K562 (cell line): ENCODE measurements around the gene CCDC88C. TPM values are rescaled to one million over a fixed set of nuclear protein-coding genes. Genes with fewer than 3 reads are reported as not detected.

Source experiments
- ATAC-seq: fragments of 200-7000 bp; cut with Tn5 transposase; 3 replicates; pipeline ENCODE4 v1.9.1; 2020; ENCODE audit warnings: moderate library complexity
- BruUV-seq: library from RNA; stranded (reverse); fragments of 400-500 nt; replicated peaks from 2 replicates; lab custom pipeline; 2021; lab: Mats Ljungman, UMichigan
- CTCF ChIA-PET: fragments of 300-600 bp; formaldehyde crosslinking; extraction: SDS; loops from one replicate; lab custom pipeline; 2021; ENCODE audit warnings: low intra/inter-chr PET ratio; lab: Yijun Ruan, JAX
- POLR2A ChIA-PET: fragments of 300-600, 350-650 bp; sonication (Branson Sonifier 250); formaldehyde crosslinking; extraction: SDS; loops from one replicate; lab custom pipeline; 2021; ENCODE audit warnings: antibody characterized with exemption, inconsistent platforms; lab: Yijun Ruan, JAX
- DNase-seq, 4 experiments: peaks; one replicate each; pipeline versions ENCODE4 v3.0.0 to v3.0.0-alpha.2; 2011 to 2018; ENCODE audit warnings: low spot score in 3 of 4, mixed read lengths in 3 of 4; ENCODE audit errors: extremely low read depth in 1 of 4
- FAIRE-seq: peaks from 2 replicates; lab custom pipeline; 2011; peaks lifted over from hg19 to GRCh38; lab: Jason Lieb, UNC
- H2AFZ ChIP-seq: 2 replicates; pipeline ENCODE4 v1.6.0; 2011; ENCODE audit warnings: low read depth, low read length, control low read depth, inconsistent platforms
- H3K27ac ChIP-seq: fragments of 200-600 bp; 3 replicates; pipeline ENCODE4 v1.8.0; 2011; ENCODE audit warnings: low read depth, mild to moderate bottlenecking, control low read depth, inconsistent platforms, low read length, moderate library complexity, mixed read lengths; ENCODE audit errors: extremely low read depth
- H3K27me3 ChIP-seq, 2 experiments: fragments of 300-600 bp in 1 of 2; 2 replicates in 1 of 2; 3 replicates in 1 of 2; pipeline versions ENCODE4 v1.6.0 to v1.8.0; 2011; ENCODE audit warnings: inconsistent platforms in 2 of 2, low read length in 2 of 2, mild to moderate bottlenecking in 1 of 2, mixed read lengths in 1 of 2, moderate library complexity in 1 of 2; ENCODE audit not compliant: control insufficient read depth in 2 of 2, insufficient read depth in 2 of 2
- H3K36me3 ChIP-seq: fragments of 300-600 bp; 3 replicates; pipeline ENCODE4 v1.8.0; 2011; ENCODE audit warnings: mild to moderate bottlenecking, low read length, inconsistent platforms; ENCODE audit not compliant: control insufficient read depth, insufficient read depth
- H3K4me1 ChIP-seq, 2 experiments: fragments of 200-600 bp in 1 of 2; replicated peaks in 1 of 2; 2 replicates in 1 of 2; 3 replicates in 1 of 2; pipeline versions ENCODE4 v1.5.1 to v1.8.0; 2011; ENCODE audit warnings: inconsistent platforms in 2 of 2, low read length in 2 of 2, mild to moderate bottlenecking in 1 of 2, mixed read lengths in 1 of 2, moderate library complexity in 1 of 2; ENCODE audit not compliant: control insufficient read depth in 2 of 2, insufficient read depth in 2 of 2
- H3K4me2 ChIP-seq: 2 replicates; pipeline ENCODE4 v1.6.1; 2011; ENCODE audit warnings: low read length, control low read depth, inconsistent platforms, mixed read lengths; ENCODE audit not compliant: insufficient read depth
- H3K4me3 ChIP-seq: fragments of 200-600 bp; sonication (generic), shearing (Covaris generic); 2 replicates; pipeline ENCODE4 v1.5.1; 2016; ENCODE audit warnings: control low read depth, inconsistent platforms
- H3K79me2 ChIP-seq: fragments of 200-600 bp; 3 replicates; pipeline ENCODE4 v1.8.0; 2011; ENCODE audit warnings: low read length, inconsistent platforms; ENCODE audit not compliant: control insufficient read depth, insufficient read depth
- H3K9ac ChIP-seq, 2 experiments: 2 replicates each; pipeline versions ENCODE4 v1.6.0 to v1.6.1; 2011; ENCODE audit warnings: low read depth in 2 of 2, low read length in 2 of 2, control low read depth in 1 of 2, inconsistent platforms in 1 of 2, mild to moderate bottlenecking in 1 of 2, mixed read lengths in 1 of 2; ENCODE audit not compliant: insufficient read depth in 1 of 2
- H3K9me1 ChIP-seq: one replicate; pipeline ENCODE4 v1.6.0; 2011; ENCODE audit warnings: inconsistent platforms, mild to moderate bottlenecking, low read length, moderate library complexity; ENCODE audit not compliant: control insufficient read depth, insufficient read depth
- H3K9me3 ChIP-seq: replicated peaks from 2 replicates; pipeline ENCODE4 v1.5.1; 2011; ENCODE audit warnings: low read depth, low read length, inconsistent platforms; ENCODE audit not compliant: control insufficient read depth, insufficient read depth
- H4K20me1 ChIP-seq: replicated peaks from 2 replicates; pipeline ENCODE4 v1.6.1; 2011; ENCODE audit warnings: low read length, inconsistent platforms, mixed read lengths; ENCODE audit not compliant: control insufficient read depth, insufficient read depth
- AFF4 ChIP-seq: sonication (generic); formaldehyde crosslinking; IDR thresholded peaks from 2 replicates; pipeline ENCODE4 v1.8.0; 2023; ENCODE audit warnings: mild to moderate bottlenecking, missing genetic modification reagents
- CC2D1A ChIP-seq: fragments of 450-650 bp; IDR thresholded peaks from 2 replicates; pipeline ENCODE4 v1.6.1; 2017; ENCODE audit warnings: mild to moderate bottlenecking
- ELK3 ChIP-seq: fragments of 450-650 bp; formaldehyde crosslinking; IDR thresholded peaks from 2 replicates; pipeline ENCODE4 v1.4.0; 2020; ENCODE audit warnings: mild to moderate bottlenecking
- ETV5 ChIP-seq: sonication (generic); formaldehyde crosslinking; IDR thresholded peaks from 2 replicates; pipeline ENCODE4 v1.4.0; 2020; ENCODE audit warnings: low read depth, mild to moderate bottlenecking, missing genetic modification reagents
- FOXM1 ChIP-seq, 2 experiments: fragments of 450-650 bp in 1 of 2; sonication (generic) in 1 of 2; formaldehyde crosslinking in 1 of 2; IDR thresholded peaks; 2 replicates each; pipeline versions ENCODE4 v1.6.1 to v1.9.0; 2017 to 2022; ENCODE audit warnings: low read depth in 2 of 2, mild to moderate bottlenecking in 2 of 2, missing genetic modification reagents in 1 of 2, moderate library complexity in 1 of 2
- MAFG ChIP-seq: fragments of 450-650 bp; conservative IDR thresholded peaks from 2 replicates; pipeline ENCODE4 v1.6.1; 2016; ENCODE audit warnings: missing genetic modification characterization, missing compliant biosample characterization
- NELFE ChIP-seq: IDR thresholded peaks from 2 replicates; pipeline ENCODE4 v1.6.1; 2011; ENCODE audit warnings: mild to moderate bottlenecking; ENCODE audit not compliant: insufficient read depth, insufficient read length
- POLR2B ChIP-seq: fragments of 450-650 bp; IDR thresholded peaks from 2 replicates; pipeline ENCODE4 v1.6.1; 2018; ENCODE audit warnings: low read depth; ENCODE audit not compliant: partially characterized antibody
- SIRT6 ChIP-seq: IDR thresholded peaks from one replicate; pipeline ENCODE4 v1.6.1; 2012; ENCODE audit warnings: low read depth, mild to moderate bottlenecking, control low read depth, inconsistent platforms, low read length, moderate library complexity
- SRF ChIP-seq, 2 experiments: fragments of 250-450, 450-650 bp in 1 of 2; sonication (Bioruptor Pico) in 1 of 2; sonication (generic) in 1 of 2; formaldehyde crosslinking; IDR thresholded peaks; 2 replicates each; pipeline versions ENCODE4 v1.5.0 to v1.5.1; 2020 to 2022; ENCODE audit warnings: mild to moderate bottlenecking in 1 of 2, missing genetic modification reagents in 1 of 2
- TCF7L2 ChIP-seq: fragments of 150-350 bp; IDR thresholded peaks from 2 replicates; pipeline ENCODE4 v1.6.1; 2016; ENCODE audit warnings: low read depth, mild to moderate bottlenecking, low read length, moderate library complexity
- USF1 ChIP-seq: sonication (generic); formaldehyde crosslinking; IDR thresholded peaks from 2 replicates; pipeline ENCODE4 v1.9.0; 2022; ENCODE audit warnings: mild to moderate bottlenecking, missing genetic modification reagents
- XRCC4 ChIP-seq: IDR thresholded peaks from one replicate; pipeline ENCODE4 v1.6.1; 2011; ENCODE audit not compliant: insufficient read depth, insufficient read length; ENCODE audit errors: extremely low read depth
- ZBTB43 ChIP-seq: sonication (generic); formaldehyde crosslinking; IDR thresholded peaks from 2 replicates; pipeline ENCODE4 v1.8.0; 2023; ENCODE audit warnings: mild to moderate bottlenecking, missing genetic modification reagents
- ZNF589 ChIP-seq: fragments of 200-800 bp; sonication (Bioruptor generic); IDR thresholded peaks from 2 replicates; pipeline ENCODE4 v1.6.1; 2016; ENCODE audit warnings: low read depth, missing genetic modification characterization, missing compliant biosample characterization
- WGBS: fragments of 100-300 bp; shearing (Covaris generic); methylation state at CpG from one replicate; pipeline ENCODE4 v1.1.6; 2016; ENCODE audit warnings: low coverage, mixed read lengths; ENCODE audit not compliant: insufficient coverage; ENCODE audit errors: missing lambda C conversion rate; 5-methylcytosine and 5-hydroxymethylcytosine counted together
- in situ Hi-C: fragments of 300-500 bp; cut with MboI; formaldehyde crosslinking; loops from 4 replicates; pipeline ENCODE4 v1.15.0; 2018; ENCODE audit warnings: inconsistent platforms, mixed read lengths
- intact Hi-C: fragments of 100-400 bp; cut with micrococcal nuclease; formaldehyde crosslinking; loops from 2 replicates; pipeline ENCODE4 v1.14.2; 2022
- polyA plus RNA-seq, 8 experiments: library from polyadenylated mRNA; depleted of rRNA in 4 of 8; stranded (reverse) in 5 of 8; unstranded in 3 of 8; fragments of >200 nt; fragmentation: Nextera tagmentation in 2 of 8; fragmentation: Illumina TruSeq in 1 of 8; extraction: Ambion mirVana in 2 of 8; extraction: Trizol in 1 of 8; gene quantifications; 2 replicates each; pipeline versions ENCODE4 v1.2.1 to v1.2.3, GENCODE V29; 2011 to 2014; ENCODE audit warnings: inconsistent platforms in 1 of 8, missing spikeins in 1 of 8
- total RNA-seq, 7 experiments: library from RNA; depleted of rRNA in 6 of 7; stranded (reverse); fragments of >200 nt in 6 of 7; fragmentation: Illumina TruSeq in 2 of 7; extraction: Trizol in 2 of 7; gene quantifications; 2 replicates each; pipeline versions ENCODE4 v1.2.1 to v1.2.3, GENCODE V29; 2011 to 2021; ENCODE audit warnings: low replicate concordance in 1 of 7

CCDC88C gene
- total and polyA plus RNA-seq, 9 of the 15 experiments (the other 6 are each of a cell fraction or from before 2014, with no cell fraction given) = 0.62 to 22.5 (median 10.7) TPM

GRCh38 chr14:91417983-91418386 lies 365 bp upstream of the CCDC88C start:
- POLR2A ChIA-PET = interaction anchor here (0.6 to 1.3 kb wide), 3 partner anchors 69 to 246 kb away, joined by 3 to 5 read pairs (median 3); no protein-coding TSS in a partner anchor
- in situ Hi-C loops = no loop called here
- TF ChIP-seq NELFE (no peak), XRCC4 (no peak), USF1 (peak; percentile 69), FOXM1 (IDR thresholded peaks at IDR 0.05; ENCODE audit: low read depth) (no peak), FOXM1 (CRISPR knock-in tag; IDR thresholded peaks at IDR 0.05; ENCODE audit: low read depth) (0 out of 2 replicates have a peak, but pooled peaks have one; percentile 49), TCF7L2 (no peak), ETV5 (CRISPR knock-in tag) (no peak), SIRT6 (no peak), CC2D1A (no peak), ZNF589 (CRISPR knock-in tag) (no peak), ELK3 (CRISPR knock-in tag) (no peak), AFF4 (CRISPR knock-in tag) (peak; percentile 44; the same call in 1 of the 2 replicates), SRF (CRISPR knock-in tag; IDR thresholded peaks at IDR 0.05) (no peak), POLR2B (no peak), MAFG (no peak), ZBTB43 (peak; percentile 86)

More at GRCh38 chr14:91417983-91418386, 365 bp upstream of the CCDC88C start:
- Histone ChIP-seq H3K9ac (peak overlapping the region; percentile 72 to 93), H3K36me3 (peaks cover 29% of the 10 kb centered on the region; the same call in 2 of the 3 replicates), H3K9me3 (no peaks in the 10 kb centered on the region), H3K4me3 (peak overlapping the region; percentile 76), H3K27ac (peak overlapping the region; percentile 82), H3K4me1 (peaks cover 18 to 27% of the 10 kb centered on the region in 2 experiments; a peak in 4 of 5 replicates), H4K20me1 (no peaks in the 10 kb centered on the region), H2AFZ (peak overlapping the region; percentile 97), H3K79me2 (peaks cover 39% of the 10 kb centered on the region), H3K4me2 (peak overlapping the region; percentile 69), H3K9me1 (no peaks in the 10 kb centered on the region), H3K27me3 (no peaks in the 10 kb centered on the region)
- CTCF ChIA-PET = interaction anchor here (1.8 kb wide), 1 partner anchor 94 kb away, joined by 8 read pairs; no protein-coding TSS in a partner anchor
- WGBS = 0% methylated on average over 18 of the region's 53 CpGs
- no peak for FAIRE-seq
- BruUV-seq = no TSS peak
- DNase-seq = peak; percentile 64 to 86 (median 76)
- intact Hi-C loops = loop anchor here (1.0 to 10.0 kb wide), 4 partner anchors 36 to 243 kb away; no protein-coding TSS in a partner anchor
- ATAC-seq = peak; percentile 49
